Type B pancreatic cell (in vitro differentiated cells): ENCODE results near the gene STXBP5L. TPM values are rescaled to one million over a fixed set of nuclear protein-coding genes. Genes with fewer than 3 reads are reported as not detected.
A peak's percentile ranks its signal among the peaks of the same experiment; 100 is the strongest.
"Not testable (repeated sequence)": the region's sequence is repeated elsewhere in the genome, so short reads cannot be mapped to it uniquely, and the experiment has no call there.

Experiments
- DNase-seq: peaks from one replicate; pipeline ENCODE4 v3.0.0; 2021; ENCODE audit warnings: mixed read lengths; ENCODE audit not compliant: unreplicated experiment; ENCODE audit errors: extremely low spot score
- H3K27ac Mint-ChIP-seq: 2 replicates; pipeline ENCODE4 v1.8.0; 2021; ENCODE audit warnings: mild to moderate bottlenecking, mixed read lengths
- H3K27me3 Mint-ChIP-seq: 2 replicates; pipeline ENCODE4 v1.8.0; 2021; ENCODE audit warnings: mixed read lengths
- H3K36me3 Mint-ChIP-seq: 2 replicates; pipeline ENCODE4 v1.8.0; 2021; ENCODE audit warnings: mixed read lengths
- H3K4me1 Mint-ChIP-seq: one replicate; pipeline ENCODE4 v1.8.0; 2021; ENCODE audit warnings: mixed read lengths; ENCODE audit not compliant: unreplicated experiment
- H3K4me3 Mint-ChIP-seq: 2 replicates; pipeline ENCODE4 v1.8.0; 2021; ENCODE audit warnings: mild to moderate bottlenecking, mixed read lengths
- H3K9me3 Mint-ChIP-seq: 2 replicates; pipeline ENCODE4 v1.8.0; 2021; ENCODE audit warnings: mixed read lengths
- CTCF ChIP-seq: fragments of 200-600 bp; sonication (generic); conservative IDR thresholded peaks from 2 replicates; pipeline ENCODE4 v1.5.0; 2021; ENCODE audit warnings: antibody characterized with exemption, mild to moderate bottlenecking
- total RNA-seq: library from RNA; stranded (reverse); gene quantifications from 2 replicates; pipeline ENCODE4 v1.2.1, GENCODE V29; 2021; ENCODE audit warnings: low replicate concordance

The STXBP5L gene
- total RNA-seq, 1 donor from 2014 or later, result 3.6 TPM

- DNase-seq, result no peak
- TF ChIP-seq CTCF, result no peak
- Mint-ChIP-seq H3K36me3 (no peaks in the 10 kb centered on the region), H3K4me3 (no peak overlapping the region), H3K27ac (no peak overlapping the region), H3K4me1 (no peaks in the 10 kb centered on the region), H3K27me3 (peaks cover 10% of the 10 kb centered on the region), H3K9me3 (no peaks in the 10 kb centered on the region)
Observed at GRCh38 chr3:120879411-120879810, 28.6 kb upstream of the STXBP5L start.

GRCh38 chr3:120892921-120893320, 15.1 kb upstream of the STXBP5L start:
- H3K27me3 Mint-ChIP-seq, result peaks cover 16% of the 10 kb centered on the region
- H3K9me3 Mint-ChIP-seq, result no peaks in the 10 kb centered on the region
- no peak overlapping the region for H3K27ac Mint-ChIP-seq
- TF ChIP-seq CTCF, result no peak
- H3K4me1 Mint-ChIP-seq, result no peaks in the 10 kb centered on the region
- H3K36me3 Mint-ChIP-seq, result no peaks in the 10 kb centered on the region
- no peak overlapping the region for H3K4me3 Mint-ChIP-seq
- DNase-seq, result no peak

GRCh38 chr3:120894316-120895057, 13.5 kb upstream of the STXBP5L start:
- Mint-ChIP-seq H3K9me3 (no peaks in the 10 kb centered on the region), H3K36me3 (no peaks in the 10 kb centered on the region), H3K4me3 (no peak overlapping the region), H3K4me1 (no peaks in the 10 kb centered on the region), H3K27ac (no peak overlapping the region), H3K27me3 (peaks cover 16% of the 10 kb centered on the region)
- no peak for DNase-seq
- no peak for TF ChIP-seq CTCF

GRCh38 chr3:120901716-120902115, 6.3 kb upstream of the STXBP5L start:
- not testable (repeated sequence) for DNase-seq, H3K9me3 Mint-ChIP-seq, H3K36me3 Mint-ChIP-seq

GRCh38 chr3:120903221-120903620, 4.8 kb upstream of the STXBP5L start:
- no peaks in the 10 kb centered on the region for H3K36me3 Mint-ChIP-seq
- no peak overlapping the region for H3K4me3 Mint-ChIP-seq
- H3K27me3 Mint-ChIP-seq, result peaks cover 31% of the 10 kb centered on the region
- no peaks in the 10 kb centered on the region for H3K9me3 Mint-ChIP-seq
- no peak for TF ChIP-seq CTCF
- no peak for DNase-seq
- peaks cover 6% of the 10 kb centered on the region for H3K4me1 Mint-ChIP-seq
- H3K27ac Mint-ChIP-seq, result no peak overlapping the region

More at GRCh38 chr3:120901716-120902115, 6.3 kb upstream of the STXBP5L start:
- not testable (repeated sequence) for H3K27ac Mint-ChIP-seq, H3K4me1 Mint-ChIP-seq, H3K4me3 Mint-ChIP-seq
- H3K27me3 Mint-ChIP-seq, result peaks cover 16% of the 10 kb centered on the region

- peaks cover 64% of the 10 kb centered on the region for H3K27me3 Mint-ChIP-seq
- H3K36me3 Mint-ChIP-seq, result no peaks in the 10 kb centered on the region
- peak overlapping the region; percentile 98 for H3K4me3 Mint-ChIP-seq
- peaks cover 16% of the 10 kb centered on the region for H3K4me1 Mint-ChIP-seq
- no peak for DNase-seq
- no peak for TF ChIP-seq CTCF
- H3K27ac Mint-ChIP-seq, result peak overlapping the region; percentile 63
- no peaks in the 10 kb centered on the region for H3K9me3 Mint-ChIP-seq
Observed at GRCh38 chr3:120907659-120908029, 361 bp upstream of the STXBP5L start.
